Keratinocyte (primary cell): ENCODE measurements around the gene PTPRN2. TPM values are rescaled to one million over a fixed set of nuclear protein-coding genes. Genes with fewer than 3 reads are reported as not detected.

Source experiments
- DNase-seq: peaks from one replicate; pipeline ENCODE4 v3.0.0-alpha.2; 2011; ENCODE audit warnings: low read depth, missing footprints, low spot score
- FAIRE-seq: peaks from 2 replicates; lab custom pipeline; 2011; peaks lifted over from hg19 to GRCh38; lab: Jason Lieb, UNC
- H2AFZ ChIP-seq: 2 replicates; pipeline ENCODE4 v1.6.0; 2012; ENCODE audit warnings: low read length, control low read depth, inconsistent platforms; ENCODE audit not compliant: control insufficient read depth
- H3K27ac ChIP-seq: 2 replicates; pipeline ENCODE4 v1.5.1; 2011; ENCODE audit warnings: low read length; ENCODE audit not compliant: control insufficient read depth, insufficient read depth
- H3K27me3 ChIP-seq: 3 replicates; pipeline ENCODE4 v1.6.0; 2011; ENCODE audit warnings: low read length; ENCODE audit not compliant: control insufficient read depth, insufficient read depth; ENCODE audit errors: extremely low read depth
- H3K36me3 ChIP-seq, 2 experiments: 2 replicates in 1 of 2; 3 replicates in 1 of 2; pipeline ENCODE4 v1.5.1; 2011; ENCODE audit warnings: low read length in 2 of 2, mild to moderate bottlenecking in 1 of 2; ENCODE audit not compliant: control insufficient read depth in 2 of 2, insufficient read depth in 2 of 2; ENCODE audit errors: extremely low read depth in 1 of 2
- H3K4me1 ChIP-seq: 3 replicates; pipeline ENCODE4 v1.5.1; 2011; ENCODE audit warnings: low read length; ENCODE audit not compliant: control insufficient read depth, insufficient read depth; ENCODE audit errors: extremely low read depth
- H3K4me2 ChIP-seq: 3 replicates; pipeline ENCODE4 v1.6.0; 2011; ENCODE audit warnings: low read depth, low read length; ENCODE audit not compliant: control insufficient read depth, insufficient read depth; ENCODE audit errors: extremely low read depth
- H3K4me3 ChIP-seq, 3 experiments: fragments of 200-600 bp in 1 of 3; sonication (generic) in 1 of 3; 2 replicates in 2 of 3; 3 replicates in 1 of 3; pipeline ENCODE4 v1.5.1; 2011 to 2016; ENCODE audit warnings: low read length in 3 of 3, mild to moderate bottlenecking in 3 of 3, control low read depth in 2 of 3, inconsistent platforms in 1 of 3, low read depth in 1 of 3, mixed read lengths in 1 of 3, mixed run types in 1 of 3, moderate library complexity in 1 of 3; ENCODE audit not compliant: control insufficient read depth in 2 of 3, insufficient read depth in 2 of 3; ENCODE audit errors: extremely low read depth in 1 of 3
- H3K79me2 ChIP-seq: 2 replicates; pipeline ENCODE4 v1.6.0; 2012; ENCODE audit warnings: low read length; ENCODE audit not compliant: control insufficient read depth, insufficient read depth
- H3K9ac ChIP-seq: 3 replicates; pipeline ENCODE4 v1.6.0; 2011; ENCODE audit warnings: low read length; ENCODE audit not compliant: control insufficient read depth, insufficient read depth; ENCODE audit errors: extremely low read depth
- H3K9me1 ChIP-seq: 3 replicates; pipeline ENCODE4 v1.6.0; 2011; ENCODE audit warnings: low read length; ENCODE audit not compliant: control insufficient read depth, insufficient read depth; ENCODE audit errors: extremely low read depth
- H3K9me3 ChIP-seq: 2 replicates; pipeline ENCODE4 v1.5.1; 2012; ENCODE audit warnings: low read depth, low read length; ENCODE audit not compliant: control insufficient read depth
- H4K20me1 ChIP-seq: 3 replicates; pipeline ENCODE4 v1.6.0; 2011; ENCODE audit warnings: low read length; ENCODE audit not compliant: control insufficient read depth, insufficient read depth; ENCODE audit errors: extremely low read depth
- EZH2 ChIP-seq: IDR thresholded peaks from one replicate; pipeline ENCODE4 v1.6.1; 2012; ENCODE audit warnings: inconsistent platforms, mild to moderate bottlenecking, low read length, moderate library complexity
- dilution Hi-C: fragments of 300-500 bp; cut with MboI; formaldehyde crosslinking; loops from one replicate; pipeline ENCODE4 v1.7.0; 2020; ENCODE audit warnings: low sequenced_read_pairs; ENCODE audit not compliant: extremely low pct_ligation_motif_present
- polyA plus RNA-seq, 5 experiments: library from polyadenylated mRNA; depleted of rRNA in 3 of 5; stranded (reverse) in 3 of 5; stranded (forward) in 1 of 5; unstranded in 1 of 5; fragments of >200 nt; gene quantifications; 1 replicate in 1 of 5; 2 replicates in 3 of 5; 3 replicates in 1 of 5; pipeline versions ENCODE4 v1.2.1 to v1.2.3, GENCODE V29; 2011 to 2012; ENCODE audit warnings: missing spikeins in 2 of 5, low read depth in 1 of 5, low replicate concordance in 1 of 5
- TF ChIP-seq, protein P1 (sequence below), 3 experiments: IDR thresholded peaks in 1 of 3; conservative IDR thresholded peaks in 1 of 3; optimal IDR thresholded peaks in 1 of 3; 2 replicates in 2 of 3; 3 replicates in 1 of 3; pipeline versions ENCODE3 to v1.5.1; 2011; ENCODE audit warnings: low read length in 3 of 3, mild to moderate bottlenecking in 3 of 3, moderate library complexity in 2 of 3, control low read depth in 1 of 3, inconsistent platforms in 1 of 3; ENCODE audit not compliant: insufficient read depth in 2 of 3; ENCODE audit errors: extremely low read depth in 1 of 3

The PTPRN2 gene
- polyA plus RNA-seq, 1 donor (not counting 4 experiments of a cell fraction or from before 2014, with no cell fraction given), result not detected

DNA sequence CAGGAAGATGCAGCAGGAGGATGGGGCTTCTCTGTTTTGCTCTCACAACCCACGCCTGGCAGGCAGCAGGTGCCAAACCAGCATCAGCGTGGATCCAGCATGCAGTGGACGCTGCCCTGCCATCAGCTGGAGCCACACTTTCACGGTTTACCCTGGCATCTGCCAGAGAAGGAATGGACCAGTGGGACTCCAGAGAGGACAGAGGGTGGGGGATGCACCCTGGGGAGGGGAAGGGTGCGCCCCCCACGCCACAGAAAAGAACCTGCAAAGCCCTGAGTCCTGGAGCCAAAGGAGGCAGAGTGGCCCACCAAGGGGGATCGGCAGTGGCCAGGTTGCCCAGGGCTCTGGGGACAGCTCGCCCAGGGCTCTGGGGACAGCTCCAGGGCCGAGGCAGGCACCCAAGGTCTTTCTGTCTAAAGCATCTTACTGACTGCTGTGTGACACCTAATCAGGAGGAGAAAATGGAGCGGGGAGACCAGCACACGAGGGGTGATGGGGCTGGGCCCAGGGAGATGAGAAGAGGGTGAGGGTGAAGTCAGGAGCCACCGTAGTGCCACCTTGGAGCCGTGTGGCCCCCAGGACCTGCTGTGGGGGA, 1025.7 kb downstream of the PTPRN2 start:
- DNase-seq, result no peak
- no peak for FAIRE-seq
- Histone ChIP-seq H3K27me3 (no peaks in the 10 kb centered on the region), H3K4me3 (no peak overlapping the region), H3K4me2 (no peak overlapping the region), H3K4me1 (no peaks in the 10 kb centered on the region), H4K20me1 (no peaks in the 10 kb centered on the region), H2AFZ (no peak overlapping the region), H3K9me3 (peaks cover 40% of the 10 kb centered on the region), H3K9me1 (no peaks in the 10 kb centered on the region), H3K79me2 (no peaks in the 10 kb centered on the region), H3K36me3 (no peaks in the 10 kb centered on the region), H3K9ac (no peak overlapping the region), H3K27ac (no peak overlapping the region)
- no peak for TF ChIP-seq EZH2
- TF ChIP-seq, protein P1, sequence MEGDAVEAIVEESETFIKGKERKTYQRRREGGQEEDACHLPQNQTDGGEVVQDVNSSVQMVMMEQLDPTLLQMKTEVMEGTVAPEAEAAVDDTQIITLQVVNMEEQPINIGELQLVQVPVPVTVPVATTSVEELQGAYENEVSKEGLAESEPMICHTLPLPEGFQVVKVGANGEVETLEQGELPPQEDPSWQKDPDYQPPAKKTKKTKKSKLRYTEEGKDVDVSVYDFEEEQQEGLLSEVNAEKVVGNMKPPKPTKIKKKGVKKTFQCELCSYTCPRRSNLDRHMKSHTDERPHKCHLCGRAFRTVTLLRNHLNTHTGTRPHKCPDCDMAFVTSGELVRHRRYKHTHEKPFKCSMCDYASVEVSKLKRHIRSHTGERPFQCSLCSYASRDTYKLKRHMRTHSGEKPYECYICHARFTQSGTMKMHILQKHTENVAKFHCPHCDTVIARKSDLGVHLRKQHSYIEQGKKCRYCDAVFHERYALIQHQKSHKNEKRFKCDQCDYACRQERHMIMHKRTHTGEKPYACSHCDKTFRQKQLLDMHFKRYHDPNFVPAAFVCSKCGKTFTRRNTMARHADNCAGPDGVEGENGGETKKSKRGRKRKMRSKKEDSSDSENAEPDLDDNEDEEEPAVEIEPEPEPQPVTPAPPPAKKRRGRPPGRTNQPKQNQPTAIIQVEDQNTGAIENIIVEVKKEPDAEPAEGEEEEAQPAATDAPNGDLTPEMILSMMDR (optimal IDR thresholded peaks at IDR 0.05 in 1 of 3, IDR thresholded peaks at IDR 0.05 in 1 of 3, conservative IDR thresholded peaks at IDR 0.05 in 1 of 3; ENCODE audit: extremely low read depth in 1 of 3, insufficient read depth in 2 of 3, low read length in 3 of 3), result no peak
- dilution Hi-C loops, result no loop called here

GRCh38 chr7:157561523-157561785, 1026.2 kb downstream of the PTPRN2 start:
- FAIRE-seq (no peak), DNase-seq (no peak)
- Histone ChIP-seq H4K20me1 (no peaks in the 10 kb centered on the region), H3K9me1 (no peaks in the 10 kb centered on the region), H3K9ac (no peak overlapping the region), H3K36me3 (no peaks in the 10 kb centered on the region), H3K27ac (no peak overlapping the region), H3K79me2 (no peaks in the 10 kb centered on the region), H3K4me3 (no peak overlapping the region), H3K4me1 (no peaks in the 10 kb centered on the region), H3K27me3 (no peaks in the 10 kb centered on the region), H3K4me2 (no peak overlapping the region), H2AFZ (no peak overlapping the region), H3K9me3 (peaks cover 45% of the 10 kb centered on the region)
- dilution Hi-C loops, result no loop called here
- TF ChIP-seq EZH2, result no peak
- TF ChIP-seq, protein P1 (optimal IDR thresholded peaks at IDR 0.05 in 1 of 3, IDR thresholded peaks at IDR 0.05 in 1 of 3, conservative IDR thresholded peaks at IDR 0.05 in 1 of 3; ENCODE audit: extremely low read depth in 1 of 3, insufficient read depth in 2 of 3, low read length in 3 of 3), result no peak
